Right cardiac atrium (tissue), 5 donors: Measurements from ENCODE around the gene DEPDC1B. TPM values are rescaled to one million over a fixed set of nuclear protein-coding genes. Genes with fewer than 3 reads are reported as not detected.
"Not testable (repeated sequence)": the region's sequence is repeated elsewhere in the genome, so short reads cannot be mapped to it uniquely, and the experiment has no call there.

Experiments used
- ATAC-seq, 2 donors: fragments of 200-7000 bp; cut with Tn5 transposase; one replicate each; pipeline versions ENCODE4 v1.8.0 to v1.9.1; 2020; ENCODE audit warnings: moderate library complexity in 2 of 2, mild to moderate bottlenecking in 1 of 2
- DNase-seq, 3 donors: peaks; one replicate each; pipeline ENCODE4 v3.0.0-alpha.2; 2020
- H3K27ac ChIP-seq: one replicate; pipeline ENCODE4 v1.5.1; 2013; ENCODE audit warnings: mild to moderate bottlenecking, low read length, control low read depth, moderate library complexity
- H3K27me3 ChIP-seq: one replicate; pipeline ENCODE4 v1.6.1; 2013; ENCODE audit not compliant: control insufficient read depth, insufficient read depth
- H3K4me1 ChIP-seq: one replicate; pipeline ENCODE4 v1.6.1; 2013; ENCODE audit warnings: low read length; ENCODE audit not compliant: control insufficient read depth, insufficient read depth
- H3K4me3 ChIP-seq: one replicate; pipeline ENCODE4 v1.5.1; 2013; ENCODE audit warnings: low read length, control low read depth
- H3K9me3 ChIP-seq: one replicate; pipeline ENCODE4 v1.6.1; 2013; ENCODE audit warnings: low read length; ENCODE audit not compliant: control insufficient read depth
- WGBS: extraction: QIAGEN DNeasy Blood & Tissue Kit; methylation state at CpG from one replicate; pipeline ENCODE4 v1.1.7; 2013; 5-methylcytosine and 5-hydroxymethylcytosine counted together
- intact Hi-C, 4 donors: fragments of 100-400 bp; cut with DNase I; formaldehyde crosslinking; loops; one replicate each; pipeline versions ENCODE4 v1.11.0 to v1.14.0; 2022 to 2023
- polyA plus RNA-seq: library from polyadenylated mRNA; stranded (reverse); fragments of 200-250 nt; gene quantifications from one replicate; pipeline ENCODE4 v1.2.3, GENCODE V29; 2013
- total RNA-seq, 4 donors: library from RNA; stranded (reverse); fragmentation: NEBNext Ultra II Directional; extraction: Animal tissue kit (Norgen Biotek cat#: 25700); gene quantifications; one replicate each; pipeline ENCODE4 v1.2.1, GENCODE V29; 2021
- donor health status: healthy with polysubstance abuse.
- donor health status: DM: no; HTN: yes; CAD: no.
- donor health status: DM: no; HTN: no; CAD: no.
- donor health status: DM: no; HTN: yes; CAD: no; lungs with severe emphysema.
- donor health status: DM: yes; HTN: yes; CAD: no.

Gene DEPDC1B
- total and polyA plus RNA-seq, 5 donors = 0.05 to 0.54 (median 0.24) TPM; not detected in 2

- intact Hi-C loops = no loop called here
- Histone ChIP-seq H3K4me1 (no peaks in the 10 kb centered on the region), H3K27me3 (no peaks in the 10 kb centered on the region), H3K4me3 (no peak overlapping the region), H3K27ac (no peak overlapping the region), H3K9me3 (peaks cover 1% of the 10 kb centered on the region)
- ATAC-seq (no peak), DNase-seq (no peak)
Observed at GRCh38 chr5:60611099-60611740, 88.7 kb downstream of the DEPDC1B start.

GRCh38 chr5:60604771-60605170, 95.2 kb downstream of the DEPDC1B start:
- Histone ChIP-seq H3K27me3 (no peaks in the 10 kb centered on the region), H3K9me3 (no peaks in the 10 kb centered on the region), H3K27ac (no peak overlapping the region), H3K4me3 (no peak overlapping the region), H3K4me1 (no peaks in the 10 kb centered on the region)
- intact Hi-C loops = no loop called here
- DNase-seq = no peak
- no peak for ATAC-seq
- WGBS = 45% methylated on average over 1 of the region's 1 CpG

GRCh38 chr5:60598424-60598823, 101.5 kb downstream of the DEPDC1B start:
- intact Hi-C loops = no loop called here
- ATAC-seq = no peak

GRCh38 chr5:60597572-60598320, 102.2 kb downstream of the DEPDC1B start:
- DNase-seq = no peak
- WGBS = 57% methylated on average over 3 of the region's 3 CpGs
- no peaks in the 10 kb centered on the region for H3K9me3 ChIP-seq
- no peak overlapping the region for H3K27ac ChIP-seq
- H3K27me3 ChIP-seq = no peaks in the 10 kb centered on the region
- ATAC-seq = no peak
- intact Hi-C loops = no loop called here
- no peak overlapping the region for H3K4me3 ChIP-seq
- H3K4me1 ChIP-seq = no peaks in the 10 kb centered on the region

More at GRCh38 chr5:60598424-60598823, 101.5 kb downstream of the DEPDC1B start:
- Histone ChIP-seq H3K4me1 (no peaks in the 10 kb centered on the region), H3K27ac (no peak overlapping the region), H3K9me3 (no peaks in the 10 kb centered on the region), H3K4me3 (no peak overlapping the region), H3K27me3 (no peaks in the 10 kb centered on the region)
- no peak for DNase-seq
- 83% methylated on average over 4 of the region's 4 CpGs for WGBS

GRCh38 chr5:60594715-60595477, 105.1 kb downstream of the DEPDC1B start:
- Histone ChIP-seq H3K27me3 (no peaks in the 10 kb centered on the region), H3K4me1 (no peaks in the 10 kb centered on the region), H3K4me3 (no peak overlapping the region), H3K9me3 (no peaks in the 10 kb centered on the region), H3K27ac (no peak overlapping the region)
- ATAC-seq = no peak
- no peak for DNase-seq
- WGBS = 57% methylated on average over 4 of the region's 4 CpGs
- intact Hi-C loops = no loop called here

- intact Hi-C loops = no loop called here
- H3K27ac ChIP-seq = no peak overlapping the region
- ATAC-seq (no peak), DNase-seq (no peak)
- no peaks in the 10 kb centered on the region for H3K27me3 ChIP-seq
- no peak overlapping the region for H3K4me3 ChIP-seq
- no peaks in the 10 kb centered on the region for H3K9me3 ChIP-seq
- no peaks in the 10 kb centered on the region for H3K4me1 ChIP-seq
- 89% methylated on average over 2 of the region's 2 CpGs for WGBS
Observed at GRCh38 chr5:60590172-60590571, 109.8 kb downstream of the DEPDC1B start.

- H3K4me1 ChIP-seq, H3K4me3 ChIP-seq, ATAC-seq, DNase-seq, H3K27ac ChIP-seq, H3K27me3 ChIP-seq, H3K9me3 ChIP-seq: not testable (repeated sequence)
- WGBS = 90% methylated on average over 6 of the region's 6 CpGs
- intact Hi-C loops = loop anchor here in 1 of 4 donors (10.0 kb wide), 2 partner anchors 293 to 773 kb away; no protein-coding TSS in a partner anchor
Observed at GRCh38 chr5:60587312-60587711, 112.7 kb downstream of the DEPDC1B start.

GRCh38 chr5:60586307-60586901, 113.6 kb downstream of the DEPDC1B start:
- Histone ChIP-seq H3K27ac (no peak overlapping the region), H3K4me3 (no peak overlapping the region), H3K9me3 (no peaks in the 10 kb centered on the region), H3K27me3 (no peaks in the 10 kb centered on the region), H3K4me1 (no peaks in the 10 kb centered on the region)
- intact Hi-C loops = loop anchor here in 1 of 4 donors (10.0 kb wide), 2 partner anchors 292 to 772 kb away; no protein-coding TSS in a partner anchor
- no peak for DNase-seq
- WGBS = 96% methylated on average over 1 of the region's 1 CpG
- ATAC-seq = no peak

GRCh38 chr5:60585618-60586017, 114.3 kb downstream of the DEPDC1B start:
- no peaks in the 10 kb centered on the region for H3K27me3 ChIP-seq
- no peak overlapping the region for H3K4me3 ChIP-seq
- DNase-seq (no peak), ATAC-seq (no peak)
- no peak overlapping the region for H3K27ac ChIP-seq
- intact Hi-C loops = loop anchor here in 1 of 4 donors (10.0 kb wide), 2 partner anchors 291 to 771 kb away; no protein-coding TSS in a partner anchor
- no peaks in the 10 kb centered on the region for H3K4me1 ChIP-seq
- WGBS = 93% methylated on average over 5 of the region's 5 CpGs
- H3K9me3 ChIP-seq = no peaks in the 10 kb centered on the region

- no peak for DNase-seq
- H3K4me3 ChIP-seq = no peak overlapping the region
- intact Hi-C loops = loop anchor here in 1 of 4 donors (10.0 kb wide), 2 partner anchors 290 to 770 kb away; no protein-coding TSS in a partner anchor
- H3K9me3 ChIP-seq = no peaks in the 10 kb centered on the region
- ATAC-seq = no peak
- no peak overlapping the region for H3K27ac ChIP-seq
- H3K4me1 ChIP-seq = no peaks in the 10 kb centered on the region
- WGBS = 92% methylated on average over 2 of the region's 2 CpGs
- no peaks in the 10 kb centered on the region for H3K27me3 ChIP-seq
Observed at GRCh38 chr5:60584304-60584703, 115.7 kb downstream of the DEPDC1B start.
